ENCODE measurements around the gene STK24.

STK24 gene

DNA sequence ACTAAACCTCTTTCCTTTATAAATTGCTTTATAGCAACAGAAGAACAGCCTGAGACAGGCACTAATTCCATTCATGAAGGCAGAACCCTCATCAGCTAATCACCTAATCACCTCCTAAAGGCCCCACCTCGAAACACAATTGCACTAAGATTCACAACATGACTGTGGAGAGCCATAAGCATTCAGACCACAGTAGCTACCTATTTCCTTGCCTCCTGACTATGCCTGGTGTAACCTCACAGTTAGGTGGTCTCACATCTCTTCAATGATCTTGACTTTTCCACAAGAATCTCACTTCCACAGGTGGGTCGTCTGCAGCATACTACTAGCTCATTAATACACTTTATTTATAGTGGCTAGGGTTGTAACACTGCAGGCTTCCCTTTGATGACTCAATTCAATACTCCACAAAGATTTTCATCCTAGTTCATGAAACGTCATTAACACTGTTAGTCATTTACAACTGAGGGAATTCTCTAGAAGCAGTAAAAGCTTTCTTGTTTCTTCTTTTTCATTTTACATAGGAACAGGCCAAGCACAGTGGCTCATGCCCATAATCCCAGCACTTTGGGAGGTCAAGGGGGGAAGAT is 27.1 kb downstream of the STK24 start:
- DNase-seq: no peak

DNA sequence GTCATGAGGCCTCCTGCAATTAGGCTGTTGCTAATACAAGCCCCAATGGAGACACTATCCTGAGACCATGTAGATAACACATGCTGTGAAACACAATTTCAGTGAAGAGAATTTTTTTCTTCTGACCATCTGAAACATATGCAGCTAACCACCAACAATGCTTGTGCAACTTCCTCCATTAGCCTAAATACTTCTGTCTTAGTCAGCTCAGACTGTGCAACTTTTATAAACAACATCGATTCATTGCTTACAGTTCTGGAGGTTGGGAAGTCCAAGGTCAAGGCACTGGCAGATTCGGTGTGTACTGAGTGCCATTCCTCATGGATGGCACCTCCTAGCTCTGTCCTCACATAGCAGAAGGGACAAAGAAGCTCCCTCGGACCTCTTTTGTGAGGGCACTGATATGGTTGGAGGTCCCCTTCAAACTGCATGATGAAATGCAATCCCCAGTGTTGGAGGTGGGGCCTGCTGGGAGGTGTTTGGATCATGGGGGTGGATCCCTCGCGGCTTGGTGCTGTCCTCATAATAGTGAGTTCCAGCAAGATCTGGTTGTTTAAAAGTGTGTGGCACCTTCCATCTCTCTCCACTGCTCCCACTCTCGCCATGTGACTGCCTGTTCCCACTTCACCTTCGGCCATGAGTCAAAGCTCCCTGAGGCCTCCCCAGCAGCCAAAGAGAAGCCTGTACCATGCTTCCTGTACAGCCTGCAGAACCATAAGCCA is 27.7 kb downstream of the STK24 start:
- DNase-seq: no peak

DNA sequence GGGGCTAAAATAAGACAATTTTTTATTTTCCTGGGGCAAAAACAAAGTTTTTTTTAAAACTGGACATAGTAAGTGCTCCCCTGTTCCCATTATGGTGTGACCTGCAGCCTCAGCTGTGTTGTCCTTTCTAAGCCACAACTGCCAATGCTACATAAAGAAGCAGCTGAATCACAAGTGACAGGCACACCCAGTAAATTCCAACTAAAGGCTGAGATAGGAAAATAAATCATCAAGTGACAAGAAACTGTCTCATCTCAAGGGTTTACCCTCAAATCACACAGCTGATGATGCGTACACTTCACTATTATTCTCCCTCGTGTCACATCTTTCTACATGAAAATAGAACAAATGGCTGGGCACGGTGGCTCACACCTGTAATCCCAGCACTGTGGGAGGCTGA is 28.7 kb downstream of the STK24 start:
- DNase-seq: no peak

DNA sequence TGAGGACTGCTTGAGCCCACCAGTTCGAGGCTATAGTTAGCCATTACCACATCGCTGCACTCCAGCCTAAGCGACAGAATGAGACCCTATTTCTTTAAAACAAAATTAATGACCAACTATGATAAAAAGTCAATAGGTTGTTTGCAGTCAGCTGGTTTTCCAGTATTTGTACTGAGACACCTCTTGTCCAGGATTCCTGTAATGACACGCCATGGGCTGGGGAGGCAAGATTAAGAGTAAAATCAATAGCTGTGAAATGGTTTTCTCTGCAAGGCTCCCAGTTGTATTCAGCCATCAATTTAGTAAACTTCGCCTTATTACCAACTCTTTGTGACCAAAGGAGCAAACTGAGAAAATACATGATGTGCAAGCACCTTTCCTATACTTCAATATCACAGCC is 29.5 kb downstream of the STK24 start:
- DNase-seq: no peak

DNA sequence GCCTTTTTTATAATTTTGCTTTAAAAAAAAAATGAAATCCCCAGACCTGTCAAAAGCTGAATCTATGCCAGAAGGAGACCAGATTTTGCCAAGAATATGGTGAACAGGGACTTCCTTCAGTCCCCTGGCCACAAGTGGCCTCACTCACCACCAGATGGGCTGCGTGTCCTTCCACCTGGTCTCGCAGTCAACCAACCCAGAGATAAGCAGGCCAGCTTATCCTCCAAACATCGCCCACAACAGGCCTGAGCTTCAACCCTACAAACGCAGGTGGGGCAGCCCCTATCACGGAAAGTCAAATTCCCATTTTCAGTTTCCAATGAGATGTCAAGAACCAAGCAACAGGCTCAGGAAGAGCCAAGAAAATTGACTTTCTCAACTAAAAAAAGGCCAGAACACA is 30.5 kb downstream of the STK24 start:
- no peak for DNase-seq

DNA sequence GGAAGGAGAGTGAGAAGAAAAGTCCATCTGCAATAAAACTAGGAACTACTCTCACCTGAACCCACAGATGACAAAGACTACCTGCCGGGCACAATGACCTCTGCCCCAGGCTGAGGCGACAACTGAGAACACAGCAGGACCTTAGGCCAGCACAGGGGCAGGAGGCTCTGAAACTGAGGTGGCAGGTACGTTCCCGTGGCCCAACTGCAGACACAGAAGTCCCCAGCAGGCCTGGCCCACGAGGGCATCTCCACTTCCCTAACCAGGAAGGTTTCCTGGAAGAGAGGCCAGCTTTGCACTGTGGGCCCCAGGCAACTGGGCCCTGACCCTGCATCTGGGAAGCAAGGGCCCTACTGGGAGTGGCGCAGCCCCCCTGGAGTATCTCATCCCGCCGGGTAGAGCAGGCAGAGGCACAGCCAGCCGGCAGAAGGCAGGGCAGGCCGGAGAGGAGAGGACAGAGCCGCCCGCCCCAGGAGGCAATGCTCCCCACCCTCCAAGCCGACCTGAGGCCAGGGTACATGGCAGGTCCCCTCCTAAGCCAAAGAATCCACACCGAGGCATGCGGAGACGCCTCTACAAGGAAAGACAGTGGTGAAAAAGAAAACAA is 32.7 kb downstream of the STK24 start:
- DNase-seq: no peak

DNA sequence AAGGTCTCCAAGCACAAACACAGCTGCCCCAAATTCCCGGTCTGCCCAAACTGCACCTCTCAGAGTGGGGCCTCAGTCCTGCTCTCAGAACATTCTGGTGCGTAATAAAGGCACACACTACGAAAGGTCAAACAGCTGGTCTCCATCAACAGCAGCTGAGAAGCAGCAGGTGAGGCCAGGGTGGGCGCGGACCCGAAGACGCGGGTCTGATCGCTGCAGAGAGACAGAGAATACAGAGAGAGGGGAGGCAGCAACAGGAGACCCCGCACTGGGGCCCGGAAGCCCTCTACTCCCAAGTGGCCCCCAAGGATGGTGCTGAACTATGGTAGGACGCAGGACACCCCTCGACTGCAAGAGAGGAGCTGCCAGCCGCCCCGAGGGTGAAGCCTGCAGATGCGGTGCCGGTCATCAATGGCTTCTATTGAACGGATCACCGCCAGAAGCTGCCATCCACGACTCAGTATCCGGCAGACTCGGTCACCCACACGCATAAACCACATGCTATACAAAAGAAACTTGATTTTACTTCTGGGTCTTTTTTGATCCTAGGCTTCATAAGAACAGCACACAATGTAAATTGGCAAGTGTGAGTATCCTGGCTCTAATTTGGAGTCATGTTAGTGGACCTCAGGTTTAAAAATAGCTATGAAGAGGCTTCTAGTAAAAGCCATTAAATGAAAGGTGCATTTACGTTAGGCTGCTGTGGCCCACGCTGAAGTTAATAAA is 33.4 kb downstream of the STK24 start:
- no peak for DNase-seq

DNA sequence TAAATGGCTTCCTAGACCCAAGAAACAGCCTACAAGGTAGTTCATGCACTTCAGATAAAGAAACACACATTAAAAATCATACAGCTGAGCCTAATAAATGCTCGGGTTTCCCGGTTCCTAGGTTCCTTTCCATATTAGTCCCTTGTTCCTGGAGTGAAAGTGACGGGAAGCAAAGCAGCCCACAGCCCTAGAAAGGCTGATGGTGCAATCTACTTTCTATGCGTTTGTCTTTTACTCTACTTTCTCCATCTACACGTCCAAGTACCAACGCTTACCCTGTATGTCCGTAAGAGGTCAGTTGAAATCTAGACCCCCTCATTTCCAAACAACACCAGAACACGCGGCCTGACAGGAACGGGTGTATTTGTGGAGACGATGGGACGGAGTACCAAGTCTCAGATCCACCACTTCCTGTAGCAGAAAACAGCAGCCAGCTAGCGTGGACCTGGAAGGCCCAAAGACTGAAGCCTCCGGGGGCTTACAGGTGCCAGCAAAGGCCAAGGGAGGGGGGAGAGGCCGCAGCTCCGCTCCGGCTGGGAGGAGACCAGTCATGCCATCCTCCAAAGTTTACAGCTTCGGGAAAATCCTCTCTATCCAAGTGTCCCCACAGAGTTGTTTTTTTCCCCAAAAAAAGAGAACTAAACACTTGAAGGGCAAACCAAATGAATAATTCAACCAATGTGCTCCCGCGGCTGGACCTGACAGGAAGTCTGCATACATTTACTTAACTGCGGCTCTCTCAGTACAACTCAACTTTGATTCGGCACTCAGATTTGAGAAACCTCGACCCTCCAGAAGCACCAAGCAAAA is 34.1 kb downstream of the STK24 start:
- DNase-seq: no peak

DNA sequence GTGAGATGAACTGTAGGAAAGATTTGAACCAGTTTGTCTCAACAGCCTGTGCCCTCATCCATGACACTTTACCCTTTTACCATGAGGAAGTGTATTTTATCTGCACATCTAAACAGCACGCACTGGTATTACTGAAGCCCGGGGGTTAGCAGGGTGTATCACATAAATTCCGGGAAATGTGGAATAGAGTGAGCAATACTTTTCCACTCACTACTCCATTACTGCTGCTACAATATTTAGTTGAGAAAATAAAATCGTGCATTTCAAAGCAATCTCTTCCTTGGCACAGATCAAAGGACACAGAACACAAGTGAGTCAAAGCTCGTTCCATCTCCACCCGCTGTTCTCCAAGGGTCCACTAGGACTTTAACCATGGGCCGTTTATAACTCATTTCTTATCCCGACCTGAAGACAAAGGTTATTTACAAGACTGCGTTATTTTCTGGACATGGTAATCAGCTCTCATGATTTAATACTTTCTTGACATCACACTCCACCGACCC is 35.2 kb downstream of the STK24 start:
- no peak for DNase-seq

DNA sequence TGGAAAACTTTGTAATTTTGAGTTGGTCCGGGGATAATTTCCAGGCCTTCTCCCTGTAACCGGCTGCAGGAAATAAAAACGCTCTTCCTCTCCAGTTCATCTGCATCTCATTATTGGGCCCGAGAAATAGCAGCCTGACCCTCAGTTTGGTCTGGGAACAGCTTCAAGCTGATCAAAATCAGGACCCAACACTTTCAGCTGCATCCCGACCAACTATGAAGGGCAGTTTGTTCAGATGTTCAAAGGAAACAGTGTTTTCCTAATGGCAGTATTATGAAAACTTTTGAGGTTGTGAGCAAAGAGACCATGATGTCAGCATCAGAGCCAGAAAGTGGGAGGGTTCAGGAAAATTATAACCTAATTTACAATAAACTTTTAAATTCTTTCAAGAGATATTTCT is 35.7 kb downstream of the STK24 start:
- no peak for DNase-seq

DNA sequence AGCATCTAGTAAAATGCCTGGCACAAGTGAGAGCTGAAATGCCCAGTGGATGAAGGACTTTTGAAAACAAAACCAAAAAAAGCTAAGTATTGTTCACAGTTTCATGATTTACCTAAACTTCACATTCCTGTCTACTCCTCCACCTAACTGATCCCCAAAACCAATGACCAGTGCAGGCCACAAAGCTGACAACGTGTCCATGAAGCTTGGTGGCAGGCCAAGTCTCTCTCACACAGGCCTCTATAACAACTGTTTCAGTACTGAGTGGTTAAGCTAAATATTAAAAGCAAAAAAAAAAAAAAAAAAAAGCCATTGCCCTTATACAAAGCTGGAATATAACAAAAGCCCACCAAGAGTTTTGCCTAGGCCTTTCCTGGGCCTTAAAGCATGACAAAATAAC is 36.4 kb downstream of the STK24 start:
- DNase-seq: no peak

DNA sequence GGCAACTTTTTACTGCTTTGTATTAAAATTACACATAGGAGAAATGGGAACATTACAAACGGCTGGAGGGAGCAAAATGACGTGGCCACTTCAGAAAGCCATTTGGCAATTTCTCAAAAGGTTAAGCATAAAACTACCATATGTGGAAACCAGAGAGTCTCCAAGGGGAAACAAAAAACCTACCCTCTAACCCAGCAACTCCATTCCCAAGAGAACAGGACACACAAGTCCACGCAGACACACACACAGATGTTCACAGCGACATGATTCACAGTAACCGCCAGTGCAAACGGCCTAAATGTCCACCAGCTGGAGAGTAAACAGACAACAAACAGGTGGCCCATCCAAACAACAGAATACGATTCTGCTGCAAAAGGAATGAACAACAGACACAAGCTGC is 37.2 kb downstream of the STK24 start:
- no peak for DNase-seq

DNA sequence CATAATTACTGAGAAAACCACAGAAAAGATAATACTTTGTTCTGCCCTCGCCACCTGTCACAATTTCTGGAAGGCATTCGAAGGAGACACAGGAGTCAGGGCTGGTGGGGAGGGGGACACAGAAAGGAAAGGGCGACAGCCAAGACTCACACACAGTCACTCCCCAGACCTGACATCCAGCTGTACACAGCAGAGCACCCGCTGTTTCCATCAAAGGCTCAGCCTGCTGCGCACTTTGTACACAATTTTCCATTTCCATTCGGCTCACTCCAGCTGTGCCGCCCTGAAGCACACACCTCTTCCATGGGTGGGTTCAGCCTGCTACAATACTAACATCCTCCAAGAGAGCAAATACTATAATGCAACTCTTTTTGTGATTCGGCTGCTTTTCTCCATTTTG is 38.0 kb downstream of the STK24 start:
- no peak for DNase-seq

DNA sequence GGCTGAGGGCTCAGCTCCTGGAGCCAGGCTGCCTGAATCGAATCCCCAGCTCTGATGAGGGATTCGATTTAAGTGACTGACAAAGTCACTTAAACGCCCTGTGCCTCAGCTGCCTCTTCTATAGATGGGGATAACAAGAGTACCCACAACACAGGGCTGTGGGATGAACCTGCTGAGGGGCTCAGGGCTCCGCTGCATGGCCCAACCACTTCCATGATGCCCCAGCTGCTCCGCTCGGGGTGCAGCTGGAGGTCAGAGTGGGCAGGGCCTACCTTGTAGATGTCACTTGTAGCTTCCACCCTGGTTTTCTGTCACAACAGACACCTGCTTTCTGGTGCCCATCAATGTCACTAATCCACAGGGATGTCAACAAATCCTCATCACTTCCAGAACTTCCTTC is 39.2 kb downstream of the STK24 start:
- no peak for DNase-seq

DNA sequence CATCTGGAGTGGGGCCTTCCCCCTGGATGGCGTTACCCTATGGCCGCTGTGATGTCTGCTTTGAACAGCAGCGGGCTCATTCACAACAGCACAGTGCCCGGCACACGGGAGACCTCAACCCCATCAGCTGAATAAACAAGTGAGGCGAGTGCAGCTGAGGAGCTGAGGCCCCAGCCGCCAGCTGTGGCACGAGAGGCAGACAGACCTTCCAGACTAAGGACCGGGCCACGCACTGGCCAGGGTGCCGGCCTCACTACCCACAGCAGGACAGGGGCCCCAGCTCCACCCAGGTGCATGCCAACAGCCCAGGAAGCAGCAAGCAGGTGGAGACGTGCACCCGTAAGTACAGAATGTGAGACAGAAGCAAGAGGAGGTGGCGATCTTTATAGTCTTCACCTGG is 39.6 kb downstream of the STK24 start:
- no peak for DNase-seq

DNA sequence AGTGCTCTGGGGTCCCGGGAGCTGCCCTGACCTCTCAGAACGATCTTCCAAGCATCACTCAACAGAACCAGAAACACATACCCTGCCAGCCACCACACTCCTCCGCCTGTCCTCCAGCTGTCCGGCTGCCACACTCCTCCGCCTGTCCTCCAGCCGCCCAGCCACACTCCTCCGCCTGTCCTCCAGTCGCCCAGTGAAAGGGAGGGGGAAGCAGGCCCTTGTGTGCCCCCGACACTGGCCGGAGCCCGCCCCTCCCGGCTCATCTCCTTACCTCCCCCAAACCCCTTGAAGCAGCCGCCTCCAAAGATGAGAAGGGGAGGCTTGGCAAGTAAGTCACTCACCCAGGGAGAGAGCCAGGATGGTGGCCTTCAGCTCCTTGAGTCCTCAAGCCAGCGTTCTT is 40.2 kb downstream of the STK24 start:
- no peak for DNase-seq

DNA sequence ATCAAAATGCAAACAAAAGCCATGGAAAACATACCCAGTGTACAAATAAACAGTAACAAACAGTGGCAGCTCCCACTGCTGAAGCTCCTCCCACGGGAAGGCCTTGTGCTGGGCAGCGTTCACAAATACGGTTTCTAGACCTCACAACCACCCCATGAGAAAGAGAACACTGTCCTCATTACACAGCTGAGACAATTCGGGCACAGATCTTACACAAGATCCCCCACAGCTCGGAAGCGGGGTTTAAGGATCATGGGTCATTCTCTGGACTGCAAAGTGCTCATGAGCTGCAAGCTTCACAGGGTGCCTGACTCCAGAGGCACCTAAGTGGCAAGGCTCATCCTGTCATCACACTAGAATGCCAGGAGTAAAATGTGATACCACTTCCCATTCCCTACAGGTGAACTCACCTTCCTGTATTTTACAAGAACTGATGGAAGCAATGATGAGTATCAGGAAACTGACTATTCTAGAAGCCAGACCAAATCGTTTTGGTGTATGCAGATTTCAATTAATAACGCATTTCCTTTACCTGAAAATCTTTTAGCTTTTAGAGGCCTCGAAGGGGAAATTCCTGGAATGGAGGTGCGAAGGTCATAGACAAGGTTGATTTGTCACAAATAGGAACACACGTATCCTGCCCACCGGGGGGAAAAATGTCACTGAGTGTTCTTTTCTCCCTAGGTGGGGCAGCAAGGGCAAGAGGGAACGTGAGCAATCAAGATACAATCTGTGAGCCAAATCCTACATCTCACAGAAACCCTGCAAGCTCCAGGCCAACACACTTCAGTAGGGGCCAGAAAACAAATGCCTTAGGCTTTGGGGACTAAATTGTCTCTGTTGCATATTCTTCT is 41.2 kb downstream of the STK24 start:
- DNase-seq: no peak

DNA sequence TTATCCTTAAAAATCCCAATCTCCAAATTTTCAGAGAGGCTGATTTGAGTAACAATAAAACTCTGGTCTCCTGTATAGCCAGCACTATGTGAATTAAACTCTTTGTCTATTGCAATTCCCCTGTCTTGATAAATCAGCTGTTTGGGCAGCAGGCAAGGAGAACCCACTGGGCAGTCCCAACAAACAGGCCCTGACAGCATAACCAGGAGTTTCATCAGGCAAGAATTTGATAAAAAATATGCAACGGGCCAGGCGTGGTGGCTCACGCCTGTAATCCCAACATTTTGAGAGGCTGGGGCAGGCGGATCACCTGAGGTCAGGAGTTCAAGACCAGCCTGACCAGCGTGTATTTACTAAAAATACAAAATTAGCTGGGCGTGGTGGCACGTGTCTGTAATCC is 42.1 kb downstream of the STK24 start:
- DNase-seq: no peak

DNA sequence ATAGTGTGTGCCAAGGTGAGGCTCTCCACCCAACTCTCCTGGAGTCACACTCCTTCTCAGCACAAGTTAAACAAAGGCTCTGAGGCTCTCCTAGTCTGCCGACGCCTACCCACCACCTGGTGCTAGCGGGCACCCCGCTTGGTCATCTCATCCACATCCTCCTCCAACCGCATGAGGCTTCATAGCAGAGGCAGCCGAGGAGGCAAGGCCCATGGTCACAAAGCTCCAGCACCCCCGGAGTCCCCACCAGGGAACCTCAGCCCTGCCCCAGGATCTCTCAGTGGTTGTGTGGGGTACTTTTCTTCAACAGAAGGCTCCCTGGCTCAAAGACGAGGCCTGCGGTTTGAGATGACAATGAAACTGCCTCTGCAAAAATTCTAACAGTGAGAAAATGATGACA is 43.0 kb downstream of the STK24 start:
- DNase-seq: no peak

DNA sequence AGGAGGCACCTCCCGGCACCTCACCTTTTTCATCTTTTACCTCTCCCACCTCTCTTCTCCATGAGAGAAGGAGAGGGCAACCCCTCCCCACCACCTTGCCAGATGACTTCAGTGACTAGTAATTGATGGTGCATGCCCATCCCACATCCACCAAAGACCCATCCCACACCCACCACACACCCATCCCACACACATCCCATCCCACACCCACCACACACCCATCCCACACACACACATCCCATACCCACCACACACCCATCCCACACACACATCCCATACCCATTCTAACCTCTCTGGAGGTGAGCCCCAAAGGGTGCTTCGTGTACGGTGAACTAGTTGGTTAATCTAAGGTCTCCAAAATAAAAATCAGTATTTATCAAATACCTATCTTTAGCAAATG is 44.7 kb downstream of the STK24 start:
- no peak for DNase-seq

DNA sequence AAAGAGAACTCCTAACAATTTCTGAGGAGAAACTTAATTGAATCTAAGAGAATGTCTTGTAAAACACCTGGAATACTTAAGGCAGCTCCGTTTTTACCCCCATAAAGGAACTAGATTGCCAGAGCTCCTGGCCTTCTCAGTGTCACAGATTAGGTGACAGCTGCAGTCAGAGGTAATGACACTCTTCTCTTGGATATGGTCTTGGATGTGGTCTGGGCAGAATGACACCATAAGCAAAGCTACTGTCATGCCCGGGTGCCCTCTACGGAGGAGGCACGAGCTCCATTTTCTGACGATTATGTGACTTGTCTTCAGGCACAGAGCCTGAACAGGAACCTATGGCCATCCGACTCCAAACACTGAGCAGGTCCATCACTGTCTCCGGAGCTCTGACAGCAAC is 46.7 kb downstream of the STK24 start:
- no peak for DNase-seq

DNA sequence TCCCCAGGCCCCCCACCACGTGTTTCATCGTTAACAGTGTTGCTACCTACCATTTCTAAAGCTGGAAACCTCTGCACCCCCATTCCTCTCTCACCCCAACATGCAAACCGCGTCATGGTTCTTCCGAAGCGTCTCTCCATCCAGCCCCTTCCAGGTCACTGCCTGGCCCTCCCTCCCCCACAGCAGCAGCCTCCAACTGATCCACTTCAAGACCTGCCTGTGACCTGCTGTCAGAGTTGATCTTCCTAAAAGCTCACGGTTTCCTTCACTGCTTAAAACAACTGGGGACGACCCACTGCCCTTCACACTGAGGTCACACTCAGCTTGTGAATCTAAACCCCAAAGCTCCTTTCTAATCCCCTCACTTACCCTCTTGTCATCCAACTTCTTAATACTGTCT is 47.7 kb downstream of the STK24 start:
- no peak for DNase-seq

Data from stimulated activated CD4-positive, alpha-beta T cell treated with anti-CD3 and anti-CD28 coated beads, Interleukin-4, amount 100 ng/mL, for 24 hours (primary cell).